GM19238 (cell line): ENCODE measurements around the gene TEAD1.

Source experiments
- DNase-seq: peaks from one replicate; pipeline ENCODE4 v3.0.0; 2011; ENCODE audit warnings: low spot score; ENCODE audit not compliant: insufficient read length

Gene TEAD1

GRCh38 chr11:12832480-12833224, 158.4 kb downstream of the TEAD1 start:
- DNase-seq, result no peak

- DNase-seq, result no peak
Measured at GRCh38 chr11:12834166-12834565, 159.9 kb downstream of the TEAD1 start.

DNA sequence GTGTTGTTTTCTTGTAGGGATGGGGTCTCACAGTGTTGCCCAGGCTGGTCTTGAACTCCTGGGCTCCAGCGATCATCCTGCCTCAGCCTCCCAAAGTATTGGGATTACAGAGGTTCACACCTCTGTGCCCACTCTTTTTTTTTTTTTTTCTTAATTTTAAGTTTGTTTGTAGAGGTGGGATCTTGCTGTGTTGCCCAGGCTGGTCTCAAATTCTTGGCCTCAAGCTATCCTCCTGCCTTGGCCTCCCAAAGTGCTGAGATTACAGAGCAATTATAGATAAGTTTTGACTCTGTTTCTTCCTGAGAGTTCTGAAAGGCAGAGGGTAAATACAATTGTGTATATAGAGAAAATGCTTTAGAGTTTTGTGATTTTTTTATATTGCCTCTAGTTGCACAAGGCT, 160.4 kb downstream of the TEAD1 start:
- no peak for DNase-seq

GRCh38 chr11:12835286-12835685, 161.1 kb downstream of the TEAD1 start:
- DNase-seq, result no peak

DNA sequence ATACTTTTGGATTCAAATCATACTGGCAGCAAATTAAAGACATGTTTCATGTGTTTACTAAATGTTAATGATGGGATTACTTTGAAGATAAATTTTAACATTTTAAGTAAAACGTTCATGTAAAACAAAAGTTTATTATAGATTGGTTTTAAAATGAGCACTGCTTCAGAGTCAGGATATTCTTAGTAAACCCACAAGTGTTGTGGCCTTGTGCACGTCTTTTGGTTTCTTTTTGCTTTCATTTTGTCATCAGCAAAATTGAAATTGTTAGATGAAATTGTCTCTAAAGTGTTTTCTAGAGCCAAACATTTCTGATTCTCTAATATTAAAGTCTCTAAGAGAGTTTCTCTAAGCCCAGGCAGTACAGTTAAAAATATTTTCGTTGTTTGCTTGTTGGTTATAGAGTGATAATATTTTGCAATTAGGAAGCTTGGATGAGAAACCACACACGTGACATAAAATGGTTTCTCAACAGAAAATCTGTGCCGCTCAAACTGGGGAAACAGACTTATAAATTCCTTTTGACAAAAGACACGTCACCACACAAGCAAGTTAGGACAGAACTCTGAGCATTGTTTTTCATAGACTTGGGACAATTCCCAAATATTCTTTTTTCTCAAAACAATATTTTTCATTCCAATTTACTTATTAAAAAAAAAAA, 164.4 kb downstream of the TEAD1 start:
- DNase-seq, result no peak

DNA sequence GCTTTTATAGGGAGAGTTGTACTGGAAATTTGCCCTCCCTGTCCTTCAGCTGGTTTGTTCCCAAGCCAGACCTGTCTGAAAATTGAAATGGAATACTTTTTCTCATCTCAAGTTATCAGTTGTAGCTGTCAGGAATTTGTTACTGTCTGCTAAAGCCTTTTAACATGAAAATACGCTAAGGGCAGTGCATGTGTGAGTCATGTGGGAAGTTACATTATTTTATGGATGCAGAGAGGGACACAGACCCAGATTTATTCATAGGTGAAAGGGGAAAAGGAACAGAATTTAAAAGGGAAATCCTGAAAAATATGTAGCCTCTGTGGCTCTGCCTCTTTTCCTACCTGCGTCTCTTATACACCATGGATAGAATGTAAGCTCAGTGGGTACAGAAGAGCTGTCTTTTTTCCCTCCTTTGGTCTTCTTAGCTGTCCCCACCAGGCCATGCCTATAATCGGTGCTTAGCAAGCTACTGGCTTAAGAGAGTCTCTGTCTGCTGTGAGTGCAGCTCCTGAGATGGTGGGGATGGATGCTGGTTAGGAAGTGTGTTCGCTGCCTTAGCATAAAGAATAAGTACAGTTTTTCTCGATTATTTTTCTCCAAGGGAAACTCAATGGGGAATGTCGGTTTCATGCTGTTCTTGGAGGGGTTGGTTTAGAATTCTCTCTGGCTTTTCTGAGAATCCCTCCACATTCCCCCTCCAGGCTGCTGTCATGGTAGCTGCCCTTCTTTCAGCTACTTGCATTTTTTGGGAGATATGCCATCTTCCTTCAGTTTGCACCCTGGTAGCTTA, 166.8 kb downstream of the TEAD1 start:
- no peak for DNase-seq

DNA sequence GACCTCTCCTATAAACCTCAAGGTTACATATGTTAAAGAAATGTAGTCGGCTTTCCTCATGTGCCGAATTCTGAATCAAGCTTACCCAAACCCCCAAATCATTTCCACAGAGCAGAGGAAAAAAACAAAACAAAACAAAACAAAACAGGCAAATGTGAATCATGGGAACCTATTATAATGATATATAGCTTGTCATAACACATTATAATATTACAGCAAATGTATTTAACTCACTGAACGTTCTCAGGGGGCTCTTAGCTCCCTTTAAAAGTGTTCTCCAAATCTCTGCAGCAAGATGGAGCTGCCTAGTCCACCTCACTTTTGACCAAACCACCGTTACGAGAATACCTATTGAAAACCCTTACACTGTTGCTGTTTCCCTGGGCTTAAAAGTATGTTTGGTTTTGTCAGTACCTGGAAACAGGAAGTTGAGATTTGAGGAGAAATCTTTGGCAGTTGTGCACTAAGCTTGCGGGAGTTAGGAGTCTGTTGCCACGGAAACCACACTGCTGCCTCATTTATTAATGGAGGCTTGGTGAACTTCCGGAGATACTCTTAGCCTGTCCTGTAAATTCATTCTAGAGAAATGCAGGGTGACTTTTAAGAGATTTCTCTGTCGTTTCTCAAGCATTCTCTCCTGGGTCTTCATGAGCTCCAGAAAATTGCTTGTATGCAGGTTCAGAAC, 167.9 kb downstream of the TEAD1 start:
- no peak for DNase-seq

DNA sequence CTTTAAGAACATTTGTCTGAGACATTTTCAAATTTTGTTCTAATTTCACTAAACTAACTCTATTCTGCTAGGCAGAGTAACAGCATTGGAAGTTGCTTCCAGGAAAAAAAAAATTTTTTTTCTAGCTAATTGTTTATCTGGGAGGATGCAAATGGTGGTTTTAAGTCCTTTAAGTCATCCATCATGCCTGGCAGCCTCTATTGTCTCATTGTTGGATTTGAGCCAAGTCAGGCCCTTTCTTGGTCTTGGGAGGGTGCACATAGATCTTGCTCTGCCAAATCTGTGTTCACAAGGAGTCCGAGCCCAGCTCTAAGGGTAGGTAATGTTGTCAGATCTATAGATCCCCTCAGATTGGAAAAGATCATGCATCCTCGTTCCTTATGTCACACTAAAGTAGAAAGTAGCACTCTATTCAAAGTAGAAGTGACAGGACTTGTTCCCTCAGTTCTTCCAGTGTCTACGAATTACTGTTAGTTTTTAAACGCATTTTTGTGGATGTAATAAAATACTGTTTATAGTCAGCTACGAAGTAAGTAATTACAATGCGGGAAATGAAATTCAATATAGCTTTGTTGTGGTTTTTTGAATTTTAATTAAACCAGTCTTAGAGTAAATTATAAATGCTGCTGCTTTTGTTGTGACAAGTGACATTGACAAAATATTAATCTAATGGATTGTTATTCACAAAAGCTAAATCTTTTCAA, 168.9 kb downstream of the TEAD1 start:
- DNase-seq, result no peak

- no peak for DNase-seq
Measured at GRCh38 chr11:12845163-12845562, 170.9 kb downstream of the TEAD1 start.

- no peak for DNase-seq
Measured at GRCh38 chr11:12845739-12846358, 171.6 kb downstream of the TEAD1 start.

DNA sequence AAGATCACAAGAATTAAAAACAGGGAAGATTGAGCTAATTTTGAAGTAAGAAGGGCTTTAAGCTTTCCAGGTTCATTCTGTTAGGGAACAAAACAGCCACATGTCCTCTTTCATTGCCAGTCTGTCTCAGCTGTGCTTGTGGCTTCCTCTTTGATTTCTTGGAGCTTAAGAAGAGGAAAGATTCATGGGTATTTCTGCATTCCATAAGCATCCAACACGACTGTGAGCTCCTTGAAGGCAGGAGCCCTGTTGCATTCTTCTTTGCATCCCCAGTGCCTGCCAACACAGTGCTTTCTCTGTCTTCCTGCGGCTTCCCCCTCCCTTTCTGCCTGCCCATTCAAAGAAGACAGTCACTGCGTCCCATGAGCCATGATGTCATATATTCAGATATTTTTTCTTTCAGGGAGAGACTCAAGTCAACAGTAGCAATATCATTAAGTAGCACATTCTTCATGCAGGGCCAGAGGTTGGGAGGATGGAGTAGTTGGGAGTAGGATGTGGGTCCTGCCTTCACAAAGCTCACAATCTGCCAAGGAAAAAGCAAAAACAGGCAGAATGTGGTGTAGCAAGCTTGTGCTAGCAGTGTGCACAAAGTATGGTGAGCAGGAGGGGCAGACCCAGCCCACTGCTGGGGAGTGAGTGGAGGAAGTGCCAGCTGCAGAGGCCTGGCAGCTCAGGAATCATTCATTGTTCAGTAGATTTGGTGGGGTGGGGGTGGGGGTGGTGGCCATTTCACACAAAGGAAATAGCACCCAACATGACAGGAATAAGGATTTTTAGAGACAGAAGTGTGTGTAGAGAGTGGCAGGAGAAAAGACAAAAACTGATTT, 172.8 kb downstream of the TEAD1 start:
- DNase-seq, result no peak

DNA sequence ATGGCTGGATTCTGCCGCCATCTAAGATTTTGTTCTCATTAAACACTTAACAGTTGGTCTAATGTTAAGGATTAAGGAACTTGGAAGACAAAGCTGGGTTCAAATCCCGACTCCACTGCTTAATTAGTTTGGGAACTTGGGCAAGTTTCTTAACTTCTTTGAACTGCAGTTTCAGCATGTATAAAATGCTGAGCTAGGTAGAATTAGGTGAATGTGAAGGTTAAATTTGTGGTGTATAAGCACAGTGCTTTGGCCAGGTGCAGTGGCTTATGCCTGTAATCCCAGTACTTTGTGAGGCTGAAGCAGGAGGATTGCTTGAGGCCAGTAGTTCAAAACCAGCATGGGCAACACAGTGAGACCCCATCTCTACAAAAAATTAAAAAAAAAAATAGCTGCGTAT, 174.2 kb downstream of the TEAD1 start:
- DNase-seq, result no peak

- no peak for DNase-seq
Measured at GRCh38 chr11:12853325-12853651, 179.1 kb downstream of the TEAD1 start.

GRCh38 chr11:12853652-12854296, 179.6 kb downstream of the TEAD1 start:
- no peak for DNase-seq

DNA sequence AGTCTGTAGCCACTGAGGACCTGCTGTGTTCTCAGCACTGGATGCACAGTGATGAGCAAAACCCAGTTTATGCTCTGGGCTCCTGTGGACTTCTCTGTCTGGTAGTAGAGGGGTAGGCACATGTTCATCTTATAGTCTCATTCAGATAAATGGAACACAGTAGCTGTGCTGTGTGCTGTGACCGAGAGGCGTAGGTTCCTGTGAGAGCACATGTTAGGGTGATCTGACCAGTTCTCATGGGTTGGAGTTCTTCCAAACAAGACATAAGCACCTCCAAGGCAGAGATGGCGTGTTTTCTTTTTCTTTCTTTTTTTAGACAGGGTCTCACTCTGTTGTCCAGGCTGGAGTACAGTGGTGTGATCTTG, 180.1 kb downstream of the TEAD1 start:
- no peak for DNase-seq

DNA sequence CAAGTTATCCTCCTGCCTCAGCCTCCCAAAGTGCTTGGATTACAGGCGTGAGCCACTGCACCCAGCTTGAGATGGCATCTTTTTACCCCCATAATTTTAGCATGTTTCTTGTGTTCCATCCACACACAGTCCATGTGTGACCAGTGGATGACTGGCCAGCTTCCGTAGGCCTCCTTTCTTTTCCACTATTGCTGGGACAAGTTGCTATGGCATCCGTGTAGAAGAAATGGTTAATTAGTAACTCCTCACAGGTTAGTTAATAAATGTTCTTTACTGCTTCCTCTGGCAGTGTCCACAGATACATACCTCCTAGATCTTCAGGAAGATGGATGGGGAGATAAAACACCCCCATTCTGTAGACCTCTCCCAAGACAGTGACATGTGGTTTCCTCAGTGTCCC, 180.6 kb downstream of the TEAD1 start:
- DNase-seq, result no peak

DNA sequence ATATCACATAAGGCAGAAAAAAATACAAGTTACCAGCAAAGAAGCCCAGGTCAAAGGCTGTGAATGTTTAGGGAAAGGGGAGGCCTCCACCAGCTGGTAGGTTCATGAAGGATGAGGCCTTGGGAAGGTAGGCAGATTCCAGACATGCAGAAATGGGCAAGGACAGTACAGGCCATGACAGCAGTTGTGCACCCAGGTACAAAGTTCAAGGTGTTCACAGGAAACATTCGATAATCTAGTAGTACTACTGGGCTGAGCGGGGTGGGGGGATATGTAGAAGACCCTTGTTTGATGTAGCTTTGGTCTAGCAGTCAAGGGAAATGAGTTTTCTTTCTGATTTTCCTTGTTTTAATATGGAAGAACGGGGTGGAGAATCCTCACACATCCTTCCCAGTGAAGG, 182.1 kb downstream of the TEAD1 start:
- no peak for DNase-seq

DNA sequence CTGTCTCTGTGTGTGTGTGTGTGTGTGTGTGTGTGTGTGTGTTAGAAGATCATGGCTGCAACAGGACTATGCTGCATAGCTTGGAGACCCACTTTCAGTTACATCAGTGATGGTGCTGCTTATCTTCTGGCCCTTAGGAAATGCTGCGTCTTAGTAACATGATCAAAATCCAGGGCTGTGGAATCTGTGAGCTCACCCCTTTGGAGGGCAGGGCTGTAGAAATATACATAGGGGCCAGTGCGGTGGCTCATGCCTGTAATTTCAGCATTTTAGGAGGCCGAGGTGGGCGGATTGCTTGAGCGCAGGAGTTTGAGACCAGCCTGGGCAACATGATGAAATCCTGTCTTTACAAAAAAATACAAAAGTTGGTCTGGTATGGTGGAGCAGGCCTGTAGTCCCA, 183.4 kb downstream of the TEAD1 start:
- DNase-seq, result no peak

GRCh38 chr11:12859872-12860657, 185.8 kb downstream of the TEAD1 start:
- no peak for DNase-seq
